Measurements from ENCODE around the gene SHC3. TPM values are rescaled to one million over a fixed set of nuclear protein-coding genes. Genes with fewer than 3 reads are reported as not detected.

Gene SHC3
- total RNA-seq, 1 experiment from 2014 or later: 0.27 TPM

GRCh38 chr9:88990729-88991065 is 187.9 kb downstream of the SHC3 start (continued):
- TF ChIP-seq, protein P1, sequence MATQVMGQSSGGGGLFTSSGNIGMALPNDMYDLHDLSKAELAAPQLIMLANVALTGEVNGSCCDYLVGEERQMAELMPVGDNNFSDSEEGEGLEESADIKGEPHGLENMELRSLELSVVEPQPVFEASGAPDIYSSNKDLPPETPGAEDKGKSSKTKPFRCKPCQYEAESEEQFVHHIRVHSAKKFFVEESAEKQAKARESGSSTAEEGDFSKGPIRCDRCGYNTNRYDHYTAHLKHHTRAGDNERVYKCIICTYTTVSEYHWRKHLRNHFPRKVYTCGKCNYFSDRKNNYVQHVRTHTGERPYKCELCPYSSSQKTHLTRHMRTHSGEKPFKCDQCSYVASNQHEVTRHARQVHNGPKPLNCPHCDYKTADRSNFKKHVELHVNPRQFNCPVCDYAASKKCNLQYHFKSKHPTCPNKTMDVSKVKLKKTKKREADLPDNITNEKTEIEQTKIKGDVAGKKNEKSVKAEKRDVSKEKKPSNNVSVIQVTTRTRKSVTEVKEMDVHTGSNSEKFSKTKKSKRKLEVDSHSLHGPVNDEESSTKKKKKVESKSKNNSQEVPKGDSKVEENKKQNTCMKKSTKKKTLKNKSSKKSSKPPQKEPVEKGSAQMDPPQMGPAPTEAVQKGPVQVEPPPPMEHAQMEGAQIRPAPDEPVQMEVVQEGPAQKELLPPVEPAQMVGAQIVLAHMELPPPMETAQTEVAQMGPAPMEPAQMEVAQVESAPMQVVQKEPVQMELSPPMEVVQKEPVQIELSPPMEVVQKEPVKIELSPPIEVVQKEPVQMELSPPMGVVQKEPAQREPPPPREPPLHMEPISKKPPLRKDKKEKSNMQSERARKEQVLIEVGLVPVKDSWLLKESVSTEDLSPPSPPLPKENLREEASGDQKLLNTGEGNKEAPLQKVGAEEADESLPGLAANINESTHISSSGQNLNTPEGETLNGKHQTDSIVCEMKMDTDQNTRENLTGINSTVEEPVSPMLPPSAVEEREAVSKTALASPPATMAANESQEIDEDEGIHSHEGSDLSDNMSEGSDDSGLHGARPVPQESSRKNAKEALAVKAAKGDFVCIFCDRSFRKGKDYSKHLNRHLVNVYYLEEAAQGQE (IDR thresholded peaks at IDR 0.05; ENCODE audit: low read depth): no peak
- TF ChIP-seq ELF1 (IDR thresholded peaks at IDR 0.05; ENCODE audit: borderline replicate concordance, low read depth): no peak
- TF ChIP-seq CEBPB (IDR thresholded peaks at IDR 0.05; ENCODE audit: low read depth): no peak

- H3K9me3 ChIP-seq (ENCODE audit: control insufficient read depth in 1 of 2, insufficient read depth in 1 of 2, low read depth in 1 of 2, low read length in 2 of 2): no peaks in the 10 kb centered on the region
- no peak overlapping the region for H3K27ac ChIP-seq (ENCODE audit: low read depth, low read length)
- no peak overlapping the region for H3K4me2 ChIP-seq (ENCODE audit: low read length)
- ChIA-PET CTCF (no interaction called here), RAD21 (ENCODE audit: low non-redundant PET in 1 of 2, low total read pairs in 2 of 2, uncharacterized antibody in 2 of 2, unreplicated experiment in 2 of 2) (no interaction called here), POLR2A (no interaction called here)
- intact Hi-C loops (cut with micrococcal nuclease): no loop called here
- H3K36me3 ChIP-seq (ENCODE audit: control insufficient read depth in 1 of 2, insufficient read depth in 2 of 2, low read length in 2 of 2): no peaks in the 10 kb centered on the region
- ATAC-seq (no peak), DNase-seq (ENCODE audit: low read depth, low spot score) (no peak)
- H3K4me1 ChIP-seq (ENCODE audit: control insufficient read depth in 1 of 2, insufficient read depth in 2 of 2, low read length in 2 of 2): no peaks in the 10 kb centered on the region
- H3K4me3 ChIP-seq (replicated peaks in 1 of 2; ENCODE audit: low read depth in 1 of 2, low read length in 2 of 2): no peak overlapping the region
- no TSS peak for BruUV-seq (replicated peaks)
- H3K9me2 ChIP-seq (ENCODE audit: insufficient read depth): no peaks in the 10 kb centered on the region
- no peaks in the 10 kb centered on the region for H4K20me1 ChIP-seq (ENCODE audit: insufficient read depth)
- H2AFZ ChIP-seq (ENCODE audit: low read depth, low read length, poor library complexity, severe bottlenecking): no peak overlapping the region
- no peak overlapping the region for H3K9ac ChIP-seq (ENCODE audit: low read length)
- TF ChIP-seq, protein P1 (IDR thresholded peaks at IDR 0.05; ENCODE audit: low read depth): no peak
- no peak for TF ChIP-seq ZFX (IDR thresholded peaks at IDR 0.05)
- TF ChIP-seq SRF (IDR thresholded peaks at IDR 0.05; ENCODE audit: low read depth): no peak
- TF ChIP-seq CBX3 (IDR thresholded peaks at IDR 0.05; ENCODE audit: low read depth): no peak
- TF ChIP-seq YY1 (IDR thresholded peaks at IDR 0.05; ENCODE audit: extremely low read depth, insufficient replicate concordance, low read depth, low read length): no peak
- no peak for TF ChIP-seq ZNF274 (IDR thresholded peaks at IDR 0.05; ENCODE audit: low read depth, low read length)
- TF ChIP-seq CTCF (IDR thresholded peaks at IDR 0.05 in 2 of 3, conservative IDR thresholded peaks at IDR 0.05 in 1 of 3; ENCODE audit: borderline replicate concordance in 1 of 3, insufficient read depth in 1 of 3, low read depth in 2 of 3, low read length in 2 of 3): no peak
- no peak for TF ChIP-seq SIN3A (IDR thresholded peaks at IDR 0.05; ENCODE audit: low read depth)
- TF ChIP-seq POLR2AphosphoS5 (IDR thresholded peaks at IDR 0.05; ENCODE audit: low read depth, low read length): no peak
- TF ChIP-seq RAD21 (IDR thresholded peaks at IDR 0.05; ENCODE audit: low read depth): no peak
- TF ChIP-seq MAX (IDR thresholded peaks at IDR 0.05): no peak
- H3K27me3 ChIP-seq (ENCODE audit: insufficient read depth, low read length): no peaks in the 10 kb centered on the region
- no peaks in the 10 kb centered on the region for H3K79me2 ChIP-seq (ENCODE audit: insufficient read depth, low read length)
Observed at GRCh38 chr9:88990041-88990728, 188.4 kb downstream of the SHC3 start.

All from HCT116 (cell line).